Measurements from ENCODE around the gene RWDD2A. TPM values are rescaled to one million over a fixed set of nuclear protein-coding genes. Genes with fewer than 3 reads are reported as not detected.

The RWDD2A gene
- total and polyA plus RNA-seq, 4 donors = 1.9 to 5.5 (median 2.3) TPM

DNA sequence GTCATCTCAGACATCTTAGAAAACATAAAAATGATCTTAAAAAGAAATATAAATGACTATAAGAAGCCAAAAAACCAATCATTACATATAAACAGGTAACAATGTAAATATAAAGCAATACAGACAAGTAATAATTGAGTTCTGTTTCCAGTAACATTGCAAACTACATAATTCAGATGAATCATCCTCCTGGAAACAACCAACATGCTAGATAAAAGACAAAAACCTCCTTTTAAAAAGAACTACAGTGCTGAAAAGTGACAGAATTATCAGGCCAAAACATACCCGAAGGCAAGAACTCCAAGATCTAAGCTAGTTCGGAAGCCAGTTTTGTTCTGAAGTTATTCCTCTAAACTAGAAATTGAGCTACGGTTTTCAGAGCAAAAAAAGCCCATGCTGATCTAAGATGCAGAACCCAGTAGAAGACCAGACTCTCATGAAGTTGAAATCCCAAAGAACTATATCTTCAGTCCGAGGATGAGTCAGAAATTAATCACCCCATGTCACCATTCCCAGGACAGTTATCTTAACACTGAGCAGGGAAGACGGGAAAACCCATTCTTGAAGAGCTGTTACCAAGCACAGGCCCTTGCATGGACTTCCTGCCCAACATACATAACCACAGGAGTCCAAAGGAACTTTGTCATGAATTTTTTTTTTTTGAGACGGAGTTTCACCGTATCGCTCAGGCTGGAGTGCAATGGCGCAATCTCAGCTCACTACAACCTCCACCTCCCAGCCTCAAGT lies 9.9 kb upstream of the RWDD2A start:
- H3K4me1 ChIP-seq (ENCODE audit: control insufficient read depth in 4 of 4, insufficient read depth in 4 of 4, low read length in 3 of 4) = no peaks in the 10 kb centered on the region
- TF ChIP-seq HNF4G (IDR thresholded peaks at IDR 0.05) (no peak), FOXA2 (IDR thresholded peaks at IDR 0.05) (no peak), JUND (IDR thresholded peaks at IDR 0.05) (peak in 1 of 2 donors; percentile 31), EGR1 (IDR thresholded peaks at IDR 0.05; ENCODE audit: low read depth in 2 of 2) (no peak)
- 73% methylated on average over 9 of the region's 9 CpGs for WGBS
- H3K9me3 ChIP-seq (ENCODE audit: control insufficient read depth in 4 of 4, low read length in 3 of 4) = no peaks in the 10 kb centered on the region
- H3K27ac ChIP-seq (ENCODE audit: low read depth in 1 of 2, low read length in 2 of 2) = no peak overlapping the region
- peaks cover 9 to 61% (median 39%) of the 10 kb centered on the region in 4 donors for H3K36me3 ChIP-seq (ENCODE audit: control insufficient read depth in 4 of 4, insufficient read depth in 3 of 4, low read depth in 1 of 4, low read length in 3 of 4)
- no peak for DNase-seq (ENCODE audit: low spot score)
- no peak overlapping the region for H3K9ac ChIP-seq (ENCODE audit: low read depth in 1 of 2, low read length in 2 of 2)
- H3K27me3 ChIP-seq (ENCODE audit: control insufficient read depth in 4 of 4, insufficient read depth in 4 of 4, low read length in 3 of 4) = no peaks in the 10 kb centered on the region
- no peak overlapping the region for H3K4me3 ChIP-seq (ENCODE audit: low read depth in 1 of 3, low read length in 3 of 3)

DNA sequence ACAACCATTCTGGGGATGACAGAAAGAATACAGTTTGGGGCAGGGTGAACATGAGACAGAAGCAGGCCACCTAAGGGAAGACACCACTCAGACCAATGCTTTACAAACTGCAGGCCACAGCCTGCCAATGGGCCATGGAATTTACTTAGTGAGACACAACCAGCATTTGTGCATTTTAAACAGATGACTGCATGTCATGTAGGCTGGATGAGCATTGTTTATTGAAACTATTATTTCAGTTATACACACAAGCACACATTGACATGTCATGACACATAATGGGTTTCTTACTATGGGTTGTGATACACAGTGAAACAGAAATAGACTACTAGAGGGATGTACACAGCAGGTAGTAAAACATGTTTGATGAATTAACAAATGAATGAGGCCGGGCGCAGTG lies 8.1 kb upstream of the RWDD2A start:
- DNase-seq (ENCODE audit: low spot score) = no peak
- Histone ChIP-seq H3K4me3 (ENCODE audit: low read depth in 1 of 3, low read length in 3 of 3) (no peak overlapping the region), H3K9me3 (ENCODE audit: control insufficient read depth in 4 of 4, low read length in 3 of 4) (no peaks in the 10 kb centered on the region), H3K9ac (ENCODE audit: low read depth in 1 of 2, low read length in 2 of 2) (no peak overlapping the region), H3K4me1 (ENCODE audit: control insufficient read depth in 4 of 4, insufficient read depth in 4 of 4, low read length in 3 of 4) (no peaks in the 10 kb centered on the region), H3K27me3 (ENCODE audit: control insufficient read depth in 4 of 4, insufficient read depth in 4 of 4, low read length in 3 of 4) (no peaks in the 10 kb centered on the region), H3K27ac (ENCODE audit: low read depth in 1 of 2, low read length in 2 of 2) (no peak overlapping the region), H3K36me3 (ENCODE audit: control insufficient read depth in 4 of 4, insufficient read depth in 3 of 4, low read depth in 1 of 4, low read length in 3 of 4) (peaks cover 9 to 64% (median 42%) of the 10 kb centered on the region in 4 donors)
- 95% methylated on average over 2 of the region's 2 CpGs for whole genome bisulfite sequencing
- TF ChIP-seq EGR1 (IDR thresholded peaks at IDR 0.05; ENCODE audit: low read depth in 2 of 2) (no peak), HNF4G (IDR thresholded peaks at IDR 0.05) (no peak), RXRA (IDR thresholded peaks at IDR 0.05) (no peak), HNF4A (conservative IDR thresholded peaks at IDR 0.05) (no peak), RAD21 (IDR thresholded peaks at IDR 0.05) (no peak), JUND (IDR thresholded peaks at IDR 0.05) (no peak), TAF1 (conservative IDR thresholded peaks at IDR 0.05) (no peak), FOXA2 (IDR thresholded peaks at IDR 0.05) (no peak), SP1 (IDR thresholded peaks at IDR 0.05) (no peak), GABPA (IDR thresholded peaks at IDR 0.05 in 1 of 2, conservative IDR thresholded peaks at IDR 0.05 in 1 of 2) (no peak), NR2F2 (IDR thresholded peaks at IDR 0.05) (no peak), YY1 (IDR thresholded peaks at IDR 0.05) (no peak), FOXA1 (IDR thresholded peaks at IDR 0.05) (no peak)
- TF ChIP-seq, protein P1, sequence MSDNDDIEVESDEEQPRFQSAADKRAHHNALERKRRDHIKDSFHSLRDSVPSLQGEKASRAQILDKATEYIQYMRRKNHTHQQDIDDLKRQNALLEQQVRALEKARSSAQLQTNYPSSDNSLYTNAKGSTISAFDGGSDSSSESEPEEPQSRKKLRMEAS (IDR thresholded peaks at IDR 0.05) = no peak
- TF ChIP-seq, protein P2, sequence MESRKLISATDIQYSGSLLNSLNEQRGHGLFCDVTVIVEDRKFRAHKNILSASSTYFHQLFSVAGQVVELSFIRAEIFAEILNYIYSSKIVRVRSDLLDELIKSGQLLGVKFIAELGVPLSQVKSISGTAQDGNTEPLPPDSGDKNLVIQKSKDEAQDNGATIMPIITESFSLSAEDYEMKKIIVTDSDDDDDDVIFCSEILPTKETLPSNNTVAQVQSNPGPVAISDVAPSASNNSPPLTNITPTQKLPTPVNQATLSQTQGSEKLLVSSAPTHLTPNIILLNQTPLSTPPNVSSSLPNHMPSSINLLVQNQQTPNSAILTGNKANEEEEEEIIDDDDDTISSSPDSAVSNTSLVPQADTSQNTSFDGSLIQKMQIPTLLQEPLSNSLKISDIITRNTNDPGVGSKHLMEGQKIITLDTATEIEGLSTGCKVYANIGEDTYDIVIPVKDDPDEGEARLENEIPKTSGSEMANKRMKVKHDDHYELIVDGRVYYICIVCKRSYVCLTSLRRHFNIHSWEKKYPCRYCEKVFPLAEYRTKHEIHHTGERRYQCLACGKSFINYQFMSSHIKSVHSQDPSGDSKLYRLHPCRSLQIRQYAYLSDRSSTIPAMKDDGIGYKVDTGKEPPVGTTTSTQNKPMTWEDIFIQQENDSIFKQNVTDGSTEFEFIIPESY (IDR thresholded peaks at IDR 0.05) = no peak
- TF ChIP-seq, protein P3, sequence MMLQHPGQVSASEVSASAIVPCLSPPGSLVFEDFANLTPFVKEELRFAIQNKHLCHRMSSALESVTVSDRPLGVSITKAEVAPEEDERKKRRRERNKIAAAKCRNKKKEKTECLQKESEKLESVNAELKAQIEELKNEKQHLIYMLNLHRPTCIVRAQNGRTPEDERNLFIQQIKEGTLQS (IDR thresholded peaks at IDR 0.05) = no peak
- TF ChIP-seq, protein P4, sequence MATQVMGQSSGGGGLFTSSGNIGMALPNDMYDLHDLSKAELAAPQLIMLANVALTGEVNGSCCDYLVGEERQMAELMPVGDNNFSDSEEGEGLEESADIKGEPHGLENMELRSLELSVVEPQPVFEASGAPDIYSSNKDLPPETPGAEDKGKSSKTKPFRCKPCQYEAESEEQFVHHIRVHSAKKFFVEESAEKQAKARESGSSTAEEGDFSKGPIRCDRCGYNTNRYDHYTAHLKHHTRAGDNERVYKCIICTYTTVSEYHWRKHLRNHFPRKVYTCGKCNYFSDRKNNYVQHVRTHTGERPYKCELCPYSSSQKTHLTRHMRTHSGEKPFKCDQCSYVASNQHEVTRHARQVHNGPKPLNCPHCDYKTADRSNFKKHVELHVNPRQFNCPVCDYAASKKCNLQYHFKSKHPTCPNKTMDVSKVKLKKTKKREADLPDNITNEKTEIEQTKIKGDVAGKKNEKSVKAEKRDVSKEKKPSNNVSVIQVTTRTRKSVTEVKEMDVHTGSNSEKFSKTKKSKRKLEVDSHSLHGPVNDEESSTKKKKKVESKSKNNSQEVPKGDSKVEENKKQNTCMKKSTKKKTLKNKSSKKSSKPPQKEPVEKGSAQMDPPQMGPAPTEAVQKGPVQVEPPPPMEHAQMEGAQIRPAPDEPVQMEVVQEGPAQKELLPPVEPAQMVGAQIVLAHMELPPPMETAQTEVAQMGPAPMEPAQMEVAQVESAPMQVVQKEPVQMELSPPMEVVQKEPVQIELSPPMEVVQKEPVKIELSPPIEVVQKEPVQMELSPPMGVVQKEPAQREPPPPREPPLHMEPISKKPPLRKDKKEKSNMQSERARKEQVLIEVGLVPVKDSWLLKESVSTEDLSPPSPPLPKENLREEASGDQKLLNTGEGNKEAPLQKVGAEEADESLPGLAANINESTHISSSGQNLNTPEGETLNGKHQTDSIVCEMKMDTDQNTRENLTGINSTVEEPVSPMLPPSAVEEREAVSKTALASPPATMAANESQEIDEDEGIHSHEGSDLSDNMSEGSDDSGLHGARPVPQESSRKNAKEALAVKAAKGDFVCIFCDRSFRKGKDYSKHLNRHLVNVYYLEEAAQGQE (IDR thresholded peaks at IDR 0.05) = no peak
- TF ChIP-seq, protein P5, sequence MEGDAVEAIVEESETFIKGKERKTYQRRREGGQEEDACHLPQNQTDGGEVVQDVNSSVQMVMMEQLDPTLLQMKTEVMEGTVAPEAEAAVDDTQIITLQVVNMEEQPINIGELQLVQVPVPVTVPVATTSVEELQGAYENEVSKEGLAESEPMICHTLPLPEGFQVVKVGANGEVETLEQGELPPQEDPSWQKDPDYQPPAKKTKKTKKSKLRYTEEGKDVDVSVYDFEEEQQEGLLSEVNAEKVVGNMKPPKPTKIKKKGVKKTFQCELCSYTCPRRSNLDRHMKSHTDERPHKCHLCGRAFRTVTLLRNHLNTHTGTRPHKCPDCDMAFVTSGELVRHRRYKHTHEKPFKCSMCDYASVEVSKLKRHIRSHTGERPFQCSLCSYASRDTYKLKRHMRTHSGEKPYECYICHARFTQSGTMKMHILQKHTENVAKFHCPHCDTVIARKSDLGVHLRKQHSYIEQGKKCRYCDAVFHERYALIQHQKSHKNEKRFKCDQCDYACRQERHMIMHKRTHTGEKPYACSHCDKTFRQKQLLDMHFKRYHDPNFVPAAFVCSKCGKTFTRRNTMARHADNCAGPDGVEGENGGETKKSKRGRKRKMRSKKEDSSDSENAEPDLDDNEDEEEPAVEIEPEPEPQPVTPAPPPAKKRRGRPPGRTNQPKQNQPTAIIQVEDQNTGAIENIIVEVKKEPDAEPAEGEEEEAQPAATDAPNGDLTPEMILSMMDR (IDR thresholded peaks at IDR 0.05; ENCODE audit: low read depth, low read length, missing input control) = no peak
